GM19324 (cell line): ENCODE results near the gene LCA5L.
"Not testable (repeated sequence)": the region's sequence is repeated elsewhere in the genome, so short reads cannot be mapped to it uniquely, and the experiment has no call there.

Experiments used
- ATAC-seq: cut with Tn5 transposase; IDR thresholded peaks from one replicate; pipeline ENCODE4 v1.9.1; 2021; ENCODE audit warnings: mild to moderate bottlenecking, moderate library complexity; ENCODE audit not compliant: unreplicated experiment, low FRiP score

LCA5L gene

DNA sequence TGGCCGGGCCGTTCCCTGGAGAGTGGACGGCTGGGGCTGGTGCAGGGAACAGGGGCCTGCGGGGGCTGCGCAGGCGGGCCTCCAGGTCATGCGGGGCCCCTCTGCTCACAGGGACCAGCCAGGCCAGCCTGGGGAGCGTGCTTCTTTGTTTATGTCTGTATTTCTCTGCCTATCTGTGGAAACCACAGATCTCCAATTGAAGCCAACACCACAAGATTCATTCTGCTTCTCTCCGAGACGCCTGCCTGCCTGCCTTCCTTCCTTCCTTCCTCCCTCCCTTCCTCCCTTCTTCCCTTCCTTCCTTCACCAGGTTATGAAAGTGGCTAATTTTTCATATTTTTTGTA lies 56.8 kb downstream of the LCA5L start:
- ATAC-seq: no peak

DNA sequence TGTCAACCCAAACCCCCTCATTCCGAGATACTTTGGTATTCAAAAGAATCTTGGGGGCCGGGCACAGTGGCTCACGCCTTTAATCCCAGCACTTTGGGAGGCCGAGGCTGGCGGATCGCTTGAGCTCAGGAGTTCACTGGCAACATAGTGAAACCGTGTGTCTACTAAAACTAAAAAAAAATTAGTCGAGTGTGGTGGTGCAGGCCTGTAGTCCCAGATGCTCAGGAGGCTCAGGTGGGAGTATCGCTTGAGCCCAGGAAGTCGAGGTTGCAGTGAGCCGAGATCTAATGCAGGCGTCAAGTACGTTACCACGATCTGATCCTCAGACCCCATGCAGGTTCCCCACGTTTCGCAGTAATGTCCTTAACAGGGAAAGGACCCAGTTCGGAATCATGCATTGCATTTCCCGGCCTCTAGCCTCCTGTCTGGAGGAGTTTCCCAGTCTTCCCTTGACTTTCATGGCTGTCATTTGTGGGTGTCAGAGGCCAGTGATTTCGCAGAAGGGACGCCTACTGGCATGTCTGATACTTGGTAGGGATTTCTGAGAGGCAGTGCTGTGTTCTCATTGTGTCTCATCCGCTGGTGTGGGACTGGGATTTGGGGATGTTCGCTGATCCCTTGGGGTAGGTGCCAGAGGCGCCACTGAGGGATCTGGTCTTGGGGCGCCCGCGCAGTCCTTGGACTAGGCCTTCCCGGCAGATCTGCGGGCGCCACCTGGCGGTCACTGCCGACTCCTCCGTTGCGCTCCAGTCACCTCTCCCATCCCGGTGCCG lies 57.4 kb downstream of the LCA5L start:
- peak; percentile 73 for ATAC-seq

- ATAC-seq: peak; percentile 42
Measured at GRCh38 chr21:39387461-39388037, 58.0 kb downstream of the LCA5L start.

- no peak for ATAC-seq
Measured at GRCh38 chr21:39386899-39387298, 58.7 kb downstream of the LCA5L start.

DNA sequence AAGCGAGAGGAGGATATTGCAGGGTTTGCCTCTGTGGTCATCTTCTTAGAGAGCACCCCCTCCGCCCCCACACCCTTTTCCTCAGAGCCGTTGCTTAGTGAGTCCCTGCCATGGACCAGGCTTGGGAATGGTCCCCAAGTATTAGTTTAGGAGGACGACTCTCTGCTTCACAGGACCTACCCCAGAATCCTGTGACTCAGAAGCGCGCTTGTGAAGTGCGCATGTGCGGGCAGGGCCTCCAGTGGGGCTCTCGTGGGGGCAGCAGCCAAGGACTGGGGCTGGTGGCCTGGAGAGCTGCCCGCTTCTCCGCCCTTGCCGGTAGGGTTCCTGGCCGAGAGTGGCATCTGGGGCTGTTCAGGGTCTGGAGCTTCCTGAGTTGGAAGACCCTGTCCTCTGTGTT lies 59.4 kb downstream of the LCA5L start:
- no peak for ATAC-seq

DNA sequence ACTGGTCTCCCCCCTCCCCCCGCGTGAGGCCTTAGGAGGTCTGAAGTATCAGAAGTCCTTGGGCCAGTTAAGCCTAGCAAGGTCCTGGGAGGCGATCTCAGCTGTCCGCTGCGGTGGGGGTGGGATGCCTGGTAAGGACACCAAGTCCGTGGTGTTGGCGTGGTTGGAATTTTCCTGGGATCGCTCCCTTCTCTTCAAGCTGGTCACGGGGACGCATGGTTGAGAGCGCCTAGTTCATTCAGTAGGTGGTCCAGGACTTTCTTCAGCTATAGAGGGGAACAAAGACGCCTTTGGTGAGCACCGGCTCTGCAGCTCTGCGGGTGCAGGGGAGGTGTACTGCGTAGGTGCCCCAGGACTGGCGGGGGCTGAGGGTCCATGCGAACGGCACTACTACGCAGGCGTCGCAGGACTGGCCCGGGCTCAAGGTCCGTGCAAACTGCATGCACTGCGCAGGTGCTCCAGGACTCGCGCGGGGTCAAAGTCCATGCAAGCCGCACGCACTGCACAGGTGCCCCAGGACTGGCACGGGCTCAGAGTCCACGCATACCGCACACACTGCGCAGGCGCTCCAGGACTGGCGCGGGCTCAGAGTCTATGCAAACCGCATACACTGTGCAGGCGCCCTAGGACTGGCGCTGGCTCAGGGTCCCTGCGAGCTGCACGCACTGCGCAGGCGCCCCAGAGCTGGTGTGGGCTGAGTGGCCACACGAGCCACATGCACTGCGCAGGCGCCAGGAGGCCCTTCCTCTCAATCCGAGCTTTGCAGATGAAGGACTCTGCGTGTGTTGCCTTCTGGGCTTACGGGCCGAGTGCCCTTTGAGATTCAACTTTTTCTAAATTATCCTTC lies 60.1 kb downstream of the LCA5L start:
- ATAC-seq: no peak

DNA sequence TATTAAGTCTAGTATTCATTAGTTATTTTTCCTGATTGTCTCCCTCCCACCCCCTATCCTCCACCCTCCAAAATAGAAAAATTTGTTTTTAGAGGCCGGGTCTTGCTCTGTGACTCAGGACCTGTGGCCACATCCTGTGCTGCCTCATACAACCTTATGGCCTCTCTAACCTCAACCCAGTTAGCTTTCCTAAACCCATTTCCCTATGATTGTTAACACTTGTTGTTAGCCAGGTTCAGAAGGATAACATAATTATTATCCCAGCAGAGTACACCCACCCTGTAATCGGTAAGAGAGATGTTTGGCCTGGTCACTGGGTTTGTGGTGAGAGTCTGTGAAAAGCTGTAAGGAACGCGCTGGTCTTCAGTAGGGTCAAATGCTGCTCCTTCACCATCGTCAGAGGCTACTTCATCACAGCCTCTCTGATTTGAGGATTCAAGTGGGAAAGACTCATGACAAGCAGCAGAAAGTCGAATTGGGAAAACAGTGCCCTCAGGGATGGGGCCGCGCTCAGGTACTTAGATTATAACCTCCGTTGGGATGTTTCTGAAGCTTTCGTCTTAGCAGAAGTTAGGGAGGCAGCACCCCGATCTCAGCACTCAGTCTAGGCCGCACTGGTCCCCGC lies 60.8 kb downstream of the LCA5L start:
- ATAC-seq: no peak

- not testable (repeated sequence) for ATAC-seq
Measured at GRCh38 chr21:39382096-39382495, 63.5 kb downstream of the LCA5L start.

DNA sequence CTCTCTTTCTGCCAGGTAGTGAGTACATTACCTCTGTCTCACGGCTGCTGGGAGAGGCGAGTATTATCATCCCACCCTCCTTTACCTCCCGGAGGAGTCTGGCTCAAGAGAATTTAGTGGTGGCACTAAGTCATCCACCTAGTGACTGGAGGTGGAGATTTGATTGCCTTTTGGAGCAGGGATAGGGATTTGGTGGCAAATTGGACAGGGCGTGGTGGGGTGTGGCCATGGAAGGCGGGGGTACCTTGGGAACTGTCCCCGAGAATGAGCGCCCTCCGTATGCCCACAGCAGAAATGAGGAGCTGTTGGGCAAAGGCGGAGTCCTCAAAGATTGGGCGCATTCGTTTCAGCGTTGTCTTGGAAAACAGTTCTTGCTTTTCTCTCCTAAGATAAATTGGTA lies 64.6 kb downstream of the LCA5L start:
- ATAC-seq: no peak

DNA sequence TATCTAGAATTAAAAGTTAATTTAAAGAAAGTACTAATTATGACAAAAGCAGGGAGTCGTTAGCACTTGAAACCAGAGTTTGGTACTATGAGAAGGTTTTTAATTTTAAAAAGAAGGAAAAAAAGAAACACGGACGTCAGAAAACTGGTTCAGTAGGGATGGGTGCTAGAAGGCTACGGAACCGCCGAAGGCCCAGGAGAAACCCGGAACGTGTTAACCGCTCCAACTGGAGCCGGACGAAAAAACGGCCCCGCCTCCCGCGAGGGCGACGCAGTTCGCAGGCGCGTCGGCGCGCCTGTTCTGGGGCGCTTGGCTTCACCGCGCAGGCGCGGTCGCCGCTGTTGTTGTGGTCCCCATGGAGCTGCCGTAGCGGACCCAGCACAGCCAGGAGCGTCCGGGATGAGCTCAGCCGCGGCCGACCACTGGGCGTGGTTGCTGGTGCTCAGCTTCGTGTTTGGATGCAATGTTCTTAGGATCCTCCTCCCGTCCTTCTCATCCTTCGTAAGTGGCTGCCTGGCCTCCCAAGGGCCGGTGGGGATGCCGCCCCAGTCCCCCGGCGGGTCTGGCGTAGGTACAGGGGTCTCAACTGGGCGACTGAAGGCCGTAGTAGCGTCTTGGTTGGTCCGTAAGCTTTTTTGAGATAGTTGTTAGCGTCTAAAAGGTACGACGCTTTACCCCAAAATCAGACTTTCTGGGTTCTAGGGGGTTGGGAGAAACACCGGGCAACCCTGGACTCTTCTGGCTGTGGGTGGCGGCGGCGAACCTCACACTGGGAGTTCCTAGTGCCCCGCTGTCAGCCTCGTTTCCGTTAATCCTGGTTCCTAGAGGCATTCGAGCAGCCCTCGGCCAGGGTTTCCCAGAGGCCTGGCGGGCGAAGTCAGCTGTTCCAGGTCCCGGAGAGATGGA lies 65.3 kb downstream of the LCA5L start:
- peak; percentile 95 for ATAC-seq

DNA sequence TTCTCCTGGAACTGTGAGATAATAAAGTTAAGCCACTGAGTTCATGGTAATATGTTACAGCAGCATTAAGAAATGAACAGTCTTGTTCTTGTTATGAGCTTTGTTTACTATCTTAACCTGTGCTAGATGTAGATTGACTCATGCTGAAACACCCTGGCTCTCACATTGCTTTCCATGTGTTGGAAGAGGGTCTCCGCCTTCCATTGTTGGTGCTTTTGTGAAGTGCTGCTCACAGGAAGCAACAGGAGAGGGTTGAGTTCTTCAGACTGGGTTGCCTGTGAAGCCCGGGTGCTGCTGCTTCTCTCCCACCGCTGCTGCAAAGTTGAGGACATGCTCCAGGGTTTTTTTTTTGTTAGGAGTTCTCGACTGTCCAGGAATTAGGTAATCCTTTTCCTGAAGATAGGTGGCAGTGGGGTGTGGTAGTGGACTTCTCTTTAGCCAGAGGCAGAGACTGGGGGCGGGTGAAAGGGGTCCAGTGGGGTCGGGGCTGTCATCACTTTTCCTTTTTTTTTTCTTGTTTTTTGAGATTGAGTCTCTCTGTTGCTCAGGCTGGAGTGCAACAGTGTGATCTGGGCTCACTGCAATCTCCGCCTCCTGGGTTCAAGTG lies 68.0 kb downstream of the LCA5L start:
- ATAC-seq: no peak

DNA sequence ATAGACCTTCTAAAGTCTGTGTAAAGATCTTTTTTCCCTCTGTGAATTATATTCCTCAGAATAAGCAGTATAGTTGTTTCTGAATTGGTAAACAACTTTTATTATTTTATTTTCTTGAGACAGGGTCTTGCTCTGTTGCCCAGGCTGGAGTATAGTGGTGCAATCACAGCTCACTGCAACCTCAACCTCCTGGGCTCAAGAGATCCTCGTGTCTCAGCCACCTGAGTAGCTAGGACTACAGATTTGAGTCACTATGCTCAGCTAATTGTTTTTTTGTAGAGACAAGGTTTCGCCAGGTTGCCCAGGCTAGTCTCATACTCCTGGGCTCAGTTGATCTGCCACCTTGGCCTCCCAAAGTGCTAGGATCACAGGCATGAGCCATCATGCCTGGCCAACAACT lies 70.1 kb downstream of the LCA5L start:
- no peak for ATAC-seq

DNA sequence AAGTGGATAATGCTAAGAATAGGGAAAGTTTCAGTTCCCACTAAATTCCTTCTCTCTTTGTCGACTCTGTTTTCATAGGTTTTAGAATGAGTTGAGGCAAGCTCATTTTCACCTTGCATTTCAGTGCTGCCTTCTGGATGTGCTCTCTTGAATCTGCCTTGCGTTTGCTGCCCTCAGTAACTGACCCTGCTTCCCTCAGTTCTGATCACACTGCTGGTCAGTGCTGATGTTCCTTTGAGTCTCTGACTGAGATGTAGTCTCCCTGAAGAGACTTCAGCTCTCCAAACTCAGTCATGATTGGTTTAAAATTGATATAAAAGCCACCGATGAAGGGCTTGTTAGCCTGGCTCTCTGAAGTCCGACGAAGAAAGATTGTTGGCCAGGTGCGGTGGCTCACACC lies 71.5 kb downstream of the LCA5L start:
- no peak for ATAC-seq

DNA sequence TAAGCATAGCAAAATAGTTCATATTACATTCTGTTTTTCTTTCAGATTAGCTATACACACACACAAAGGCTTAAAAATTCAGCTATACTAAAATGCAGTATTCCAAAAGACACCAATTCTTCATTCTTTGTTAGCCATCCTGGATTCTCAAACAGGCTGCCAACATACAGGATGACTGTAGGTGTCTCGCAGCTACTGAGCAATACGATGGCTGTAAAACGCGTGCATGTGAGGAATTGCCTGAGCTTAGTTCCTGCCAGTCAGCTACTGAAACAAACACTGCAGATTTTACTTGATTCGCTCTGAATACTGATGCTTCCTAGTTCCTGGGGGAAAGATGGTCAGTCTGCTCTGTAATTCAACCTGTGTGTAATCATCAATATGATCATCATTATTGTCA lies 71.9 kb downstream of the LCA5L start:
- ATAC-seq: no peak

GRCh38 chr21:39369896-39370288 lies 75.7 kb downstream of the LCA5L start:
- ATAC-seq: not testable (repeated sequence)

GRCh38 chr21:39367783-39368182 lies 77.8 kb downstream of the LCA5L start:
- no peak for ATAC-seq

DNA sequence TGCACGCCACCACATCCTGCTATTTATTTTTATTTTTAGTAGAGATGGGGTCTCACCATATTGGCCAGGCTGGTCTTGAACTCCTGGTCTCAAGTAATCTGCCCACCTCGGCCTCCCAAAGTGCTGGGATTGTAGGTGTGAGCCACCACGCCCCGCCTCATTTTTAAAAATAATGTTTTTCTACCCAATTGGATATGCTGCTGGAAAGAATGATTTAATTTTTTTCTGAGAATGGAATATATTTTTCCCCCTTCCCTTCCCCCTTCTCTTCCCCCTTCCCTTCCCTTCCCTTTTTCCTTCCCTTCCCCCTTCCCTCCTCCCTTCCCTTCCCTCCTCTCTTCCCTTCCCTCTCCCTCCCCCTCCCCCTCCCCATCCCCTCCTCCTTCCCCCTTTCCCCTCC lies 79.0 kb downstream of the LCA5L start:
- ATAC-seq: no peak

DNA sequence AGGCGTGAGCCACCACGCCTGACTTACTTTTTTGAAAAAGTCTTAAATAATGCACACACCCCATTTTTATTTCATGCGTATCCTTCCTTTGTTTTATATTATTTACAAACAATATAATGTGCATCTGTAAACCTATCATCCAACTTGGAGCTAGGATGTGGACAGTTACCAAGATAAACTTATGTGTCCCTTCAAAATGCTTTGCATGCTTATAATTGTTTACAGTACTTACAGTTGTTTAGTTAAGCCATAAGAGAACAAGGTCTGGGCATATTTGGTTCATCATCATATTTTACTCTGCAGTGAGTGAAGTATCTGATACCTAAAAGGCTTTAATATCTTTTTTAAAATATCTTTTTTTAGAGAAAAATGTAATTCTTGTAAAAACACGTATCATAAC lies 80.6 kb downstream of the LCA5L start:
- ATAC-seq: no peak

DNA sequence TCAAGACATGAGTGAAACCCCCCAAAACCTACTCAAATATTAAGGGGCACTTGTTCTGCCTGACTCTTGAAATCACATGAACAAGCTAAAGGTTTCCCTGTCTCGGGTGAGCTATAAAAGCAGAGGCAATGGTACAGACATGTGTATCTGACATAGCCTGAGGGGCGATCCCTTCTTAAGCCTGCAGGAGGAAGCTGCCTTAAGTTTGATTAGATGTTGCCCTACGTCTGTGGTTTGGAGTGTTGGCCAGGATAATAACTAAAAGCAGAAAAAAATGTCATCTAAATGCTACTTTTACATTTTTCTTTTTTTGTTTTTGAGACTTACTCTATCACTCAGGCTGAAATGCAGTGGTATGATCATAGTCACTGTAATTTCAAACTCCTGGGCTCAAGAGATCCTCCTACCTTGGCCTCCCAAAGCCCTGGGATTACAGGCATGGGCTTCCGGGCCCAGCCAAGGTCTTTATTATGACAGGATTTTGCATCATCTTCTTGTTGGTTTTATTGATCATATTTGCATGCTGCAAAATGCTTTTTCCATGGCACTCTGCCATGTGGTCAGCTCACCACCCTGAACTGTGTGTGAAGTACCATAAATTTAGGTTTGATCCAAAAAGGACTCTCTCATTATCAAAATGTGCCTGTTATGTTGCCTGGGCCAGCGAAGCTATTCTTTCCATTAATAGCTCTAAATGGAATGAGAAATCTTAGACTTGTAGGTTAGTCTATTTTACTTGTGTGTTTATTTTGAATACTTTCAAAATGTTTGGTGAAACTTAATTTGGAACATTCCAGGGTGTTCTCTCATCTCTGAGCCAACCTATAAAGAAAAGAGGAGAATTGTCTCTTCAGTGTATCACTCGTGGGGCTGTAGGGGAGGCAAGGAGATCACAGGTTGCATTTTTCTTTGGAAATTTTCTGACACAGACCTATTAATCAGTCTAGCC lies 81.7 kb downstream of the LCA5L start:
- no peak for ATAC-seq
